ENCODE data around the gene ZNF654. TPM values are rescaled to one million over a fixed set of nuclear protein-coding genes. Genes with fewer than 3 reads are reported as not detected.

ZNF654 gene
- total RNA-seq, 1 experiment from 2014 or later: 20.0 TPM

DNA sequence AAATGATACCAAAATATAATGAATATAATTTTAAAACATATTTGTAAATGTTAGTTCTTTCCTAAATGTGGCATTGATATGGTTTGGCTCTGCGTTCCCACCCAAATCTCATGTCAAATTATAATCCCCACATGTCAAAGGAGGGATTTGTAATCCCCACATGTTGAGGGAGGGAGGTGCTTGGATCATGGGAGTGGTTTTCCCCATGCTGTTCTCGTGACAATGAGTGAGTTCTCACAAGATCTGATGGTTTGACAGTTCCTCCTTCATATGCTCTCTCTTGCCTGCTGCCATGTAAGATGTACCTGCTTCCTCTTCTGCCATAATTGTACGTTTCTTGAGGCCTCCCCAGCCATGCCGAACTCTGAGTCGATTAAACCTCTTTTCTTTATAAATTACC lies 12.3 kb upstream of the ZNF654 start:
- DNase-seq (ENCODE audit: low read depth, low spot score): peak; percentile 34
- in situ Hi-C loops (cut with HindIII; ENCODE audit: low pct_unique_long_range_greater_than_20kb, low sequenced_read_pairs): no loop called here

DNA sequence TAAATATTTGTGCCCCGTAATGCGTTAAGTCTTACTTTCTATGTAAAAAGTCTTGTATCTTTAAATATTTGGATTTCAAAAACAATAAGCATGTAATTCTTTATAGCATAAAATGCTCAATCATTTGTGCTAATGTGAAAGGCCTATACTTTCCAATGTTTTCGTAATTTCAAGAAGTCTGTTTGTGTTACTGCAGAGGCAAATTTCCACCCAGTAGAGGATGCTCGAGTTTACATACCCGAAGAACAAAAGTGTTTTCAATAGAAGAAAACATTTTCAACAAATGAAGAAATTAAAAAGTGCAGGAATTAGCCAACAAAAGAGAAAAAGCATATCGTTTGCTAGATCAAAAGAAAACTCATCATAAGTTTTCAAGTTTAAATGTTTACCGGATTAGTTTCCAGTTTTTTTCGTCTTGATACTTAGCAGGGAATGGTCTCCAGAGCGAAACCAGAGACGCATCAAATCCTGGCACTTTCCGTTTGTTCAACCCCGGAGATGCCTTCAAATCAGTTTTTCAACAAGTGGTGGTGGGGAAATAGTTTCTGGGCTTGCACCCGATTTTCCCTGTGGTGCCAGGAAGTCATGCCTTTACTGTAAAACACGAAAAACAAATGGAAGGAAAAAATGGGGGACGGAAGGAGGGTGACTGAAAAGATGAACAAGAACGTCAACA lies 1.3 kb upstream of the ZNF654 start:
- in situ Hi-C loops (cut with HindIII; ENCODE audit: low pct_unique_long_range_greater_than_20kb, low sequenced_read_pairs): no loop called here
- DNase-seq (ENCODE audit: low read depth, low spot score): peak; percentile 34

DNA sequence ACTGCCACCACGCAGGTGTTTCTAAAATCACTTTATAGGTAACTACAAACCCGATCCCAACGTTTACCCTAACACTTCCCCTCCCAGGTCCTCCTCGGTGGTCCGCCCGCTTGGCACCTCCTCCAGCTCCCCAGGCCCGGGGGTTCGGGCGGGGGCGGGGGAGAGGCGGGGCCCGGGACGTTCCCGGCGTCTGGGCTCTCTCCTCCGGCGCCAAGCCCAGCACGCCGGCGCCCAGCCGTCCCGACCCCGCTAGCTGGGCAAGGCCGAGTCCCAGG lies 812 bp upstream of the ZNF654 start:
- no peak for DNase-seq (ENCODE audit: low read depth, low spot score)
- in situ Hi-C loops (cut with HindIII; ENCODE audit: low pct_unique_long_range_greater_than_20kb, low sequenced_read_pairs): no loop called here

DNA sequence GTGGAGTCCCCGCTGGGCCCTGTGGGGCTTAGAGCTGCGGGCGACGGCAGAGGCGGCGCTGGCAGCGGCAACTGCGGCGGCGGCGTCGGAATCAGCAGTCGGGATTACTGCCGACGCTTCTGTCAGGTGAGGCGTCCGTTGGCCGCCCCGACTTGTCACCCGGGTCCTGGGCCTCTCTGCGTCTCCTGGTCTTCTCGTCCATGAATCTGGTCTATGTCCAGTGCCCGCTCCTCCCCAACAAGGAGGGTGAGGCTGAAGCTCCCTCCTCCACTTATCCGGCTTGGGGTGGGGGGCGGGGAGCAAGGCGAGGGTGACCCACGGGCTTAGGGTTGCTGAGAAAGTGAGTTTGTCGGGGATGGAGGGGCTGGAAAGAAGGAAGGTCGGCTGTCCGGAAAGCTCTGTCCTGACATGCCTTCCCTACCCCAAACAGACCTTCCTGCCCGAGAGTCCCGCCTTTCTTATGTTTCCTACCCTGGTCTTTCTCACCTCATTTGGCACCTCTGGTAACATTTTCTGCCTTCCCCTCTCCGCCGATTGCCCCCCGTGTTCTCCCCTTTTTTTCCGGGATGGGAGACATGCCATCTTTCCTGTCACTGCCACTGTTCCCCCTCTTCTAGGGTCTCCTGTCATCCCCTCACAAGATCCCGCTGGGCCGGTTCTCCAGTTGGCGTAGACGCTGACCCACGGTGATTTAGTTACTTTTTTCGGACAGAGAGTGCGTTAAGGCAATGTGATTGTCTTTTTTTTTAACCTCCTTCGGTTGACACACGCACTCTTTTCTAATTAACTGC lies 520 bp downstream of the ZNF654 start:
- no peak for DNase-seq (ENCODE audit: low read depth, low spot score)
- in situ Hi-C loops (cut with HindIII; ENCODE audit: low pct_unique_long_range_greater_than_20kb, low sequenced_read_pairs): no loop called here

- in situ Hi-C loops (cut with HindIII; ENCODE audit: low pct_unique_long_range_greater_than_20kb, low sequenced_read_pairs): no loop called here
- DNase-seq (ENCODE audit: low read depth, low spot score): no peak
These were observed 2.7 kb downstream of the ZNF654 start for GRCh38 chr3:88061746-88062145.

DNA sequence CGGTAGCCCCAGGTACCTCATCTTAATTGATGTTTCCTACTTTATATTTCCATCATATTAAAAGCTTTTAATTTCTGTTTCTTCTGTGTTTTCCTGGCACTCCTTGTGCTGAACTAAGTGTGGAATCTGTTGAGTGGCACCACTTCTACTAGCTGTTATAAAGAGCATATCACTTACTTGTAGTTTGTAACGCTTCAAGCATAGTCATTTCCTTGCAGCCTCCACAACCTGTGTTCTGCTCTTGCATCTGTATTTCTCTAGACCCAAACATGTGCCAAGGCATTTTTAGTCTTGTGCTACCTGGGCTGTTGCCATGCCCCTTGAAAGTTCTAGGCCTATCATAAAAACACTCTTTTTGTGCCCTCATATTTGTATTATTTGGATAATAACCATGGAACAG lies 16.0 kb downstream of the ZNF654 start:
- in situ Hi-C loops (cut with HindIII; ENCODE audit: low pct_unique_long_range_greater_than_20kb, low sequenced_read_pairs): no loop called here
- no peak for DNase-seq (ENCODE audit: low read depth, low spot score)

DNA sequence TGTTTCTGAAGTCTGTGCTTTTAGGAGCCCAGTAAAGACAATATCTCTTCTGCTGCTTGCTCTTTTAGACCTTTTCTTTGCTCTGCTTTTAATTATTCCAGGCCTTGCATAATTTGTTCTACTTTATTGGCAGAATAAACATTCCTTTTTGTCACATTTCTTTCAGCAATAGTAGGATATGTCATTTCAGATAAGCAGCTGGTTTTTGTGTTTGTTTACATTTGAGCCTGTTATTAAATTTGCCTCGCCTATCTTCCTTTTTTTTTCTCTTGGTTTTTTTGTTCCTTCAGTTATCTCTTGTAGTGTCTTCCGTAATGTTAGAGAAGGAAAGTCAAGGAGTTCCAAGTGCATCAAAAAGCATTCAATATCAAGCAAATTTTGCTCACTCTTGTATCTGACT lies 16.4 kb downstream of the ZNF654 start:
- in situ Hi-C loops (cut with HindIII; ENCODE audit: low pct_unique_long_range_greater_than_20kb, low sequenced_read_pairs): no loop called here
- DNase-seq (ENCODE audit: low read depth, low spot score): no peak

DNA sequence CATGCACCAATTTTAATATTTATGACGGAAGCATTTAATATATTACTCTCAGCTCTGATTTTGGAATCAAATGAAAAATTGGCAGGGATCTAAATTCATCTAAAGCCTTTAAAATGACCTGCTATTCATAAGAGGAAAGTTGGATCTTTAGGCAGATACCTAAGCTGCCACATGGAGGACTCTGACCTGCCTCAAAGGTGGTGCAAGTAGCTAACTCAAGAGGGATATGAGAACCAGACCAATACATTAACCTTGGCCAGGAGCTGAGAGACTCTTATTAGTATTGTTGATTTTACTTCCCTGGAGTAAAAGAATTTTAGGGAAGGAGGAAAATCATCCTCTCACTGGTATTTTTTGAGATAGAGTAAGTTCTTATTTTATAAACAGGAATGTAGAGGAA lies 17.7 kb downstream of the ZNF654 start:
- in situ Hi-C loops (cut with HindIII; ENCODE audit: low pct_unique_long_range_greater_than_20kb, low sequenced_read_pairs): no loop called here
- DNase-seq (ENCODE audit: low read depth, low spot score): no peak

- in situ Hi-C loops (cut with HindIII; ENCODE audit: low pct_unique_long_range_greater_than_20kb, low sequenced_read_pairs): no loop called here
These were observed 19.9 kb downstream of the ZNF654 start for GRCh38 chr3:88078932-88079331.

GRCh38 chr3:88082854-88083253 lies 23.8 kb downstream of the ZNF654 start:
- in situ Hi-C loops (cut with HindIII; ENCODE audit: low pct_unique_long_range_greater_than_20kb, low sequenced_read_pairs): no loop called here
- no peak for DNase-seq (ENCODE audit: low read depth, low spot score)

More at GRCh38 chr3:88078932-88079331, 19.9 kb downstream of the ZNF654 start:
- no peak for DNase-seq (ENCODE audit: low read depth, low spot score)

DNA sequence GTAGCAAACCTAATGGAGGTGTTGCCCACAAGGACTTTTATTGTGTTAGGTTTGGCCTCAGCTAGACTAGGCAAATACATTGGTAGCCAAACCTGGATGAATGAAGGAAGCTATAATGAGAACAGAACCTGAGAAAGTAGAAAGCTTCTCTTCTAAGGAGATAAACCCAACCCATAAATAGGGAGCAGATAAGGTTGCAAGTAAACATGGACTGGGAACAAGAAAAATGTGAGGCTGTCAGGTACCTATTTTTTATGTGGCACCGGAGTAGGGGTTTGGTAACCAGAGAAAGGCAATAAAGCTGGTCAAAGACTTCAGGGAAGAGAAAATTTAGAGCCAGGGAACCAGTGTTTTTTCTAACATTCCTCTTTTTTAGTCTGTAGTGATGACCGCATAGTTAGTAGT lies 25.0 kb downstream of the ZNF654 start:
- no peak for DNase-seq (ENCODE audit: low read depth, low spot score)
- in situ Hi-C loops (cut with HindIII; ENCODE audit: low pct_unique_long_range_greater_than_20kb, low sequenced_read_pairs): no loop called here

- in situ Hi-C loops (cut with HindIII; ENCODE audit: low pct_unique_long_range_greater_than_20kb, low sequenced_read_pairs): no loop called here
- no peak for DNase-seq (ENCODE audit: low read depth, low spot score)
These were observed 31.6 kb downstream of the ZNF654 start for GRCh38 chr3:88090681-88091080.

DNA sequence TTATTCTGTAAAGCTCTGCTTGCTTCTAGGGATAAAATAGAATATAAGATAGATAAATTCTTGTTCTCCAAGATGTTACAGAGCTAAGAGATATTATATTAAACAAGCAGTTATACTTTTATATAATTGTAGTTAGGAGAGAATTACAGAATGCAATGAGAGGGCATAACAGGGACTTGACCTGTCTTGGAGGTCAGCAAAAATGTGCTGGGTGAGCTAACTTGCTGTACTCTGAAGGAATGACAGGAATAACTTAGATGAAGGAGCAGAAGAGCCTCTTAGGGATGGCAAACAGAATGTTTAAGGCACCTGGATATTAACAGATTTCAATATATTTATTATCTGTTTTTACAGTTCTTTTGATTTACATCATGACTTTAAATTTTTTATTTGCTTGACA lies 33.2 kb downstream of the ZNF654 start:
- in situ Hi-C loops (cut with HindIII; ENCODE audit: low pct_unique_long_range_greater_than_20kb, low sequenced_read_pairs): no loop called here
- DNase-seq (ENCODE audit: low read depth, low spot score): no peak

GRCh38 chr3:88093266-88093665 lies 34.2 kb downstream of the ZNF654 start:
- DNase-seq (ENCODE audit: low read depth, low spot score): no peak
- in situ Hi-C loops (cut with HindIII; ENCODE audit: low pct_unique_long_range_greater_than_20kb, low sequenced_read_pairs): no loop called here

DNA sequence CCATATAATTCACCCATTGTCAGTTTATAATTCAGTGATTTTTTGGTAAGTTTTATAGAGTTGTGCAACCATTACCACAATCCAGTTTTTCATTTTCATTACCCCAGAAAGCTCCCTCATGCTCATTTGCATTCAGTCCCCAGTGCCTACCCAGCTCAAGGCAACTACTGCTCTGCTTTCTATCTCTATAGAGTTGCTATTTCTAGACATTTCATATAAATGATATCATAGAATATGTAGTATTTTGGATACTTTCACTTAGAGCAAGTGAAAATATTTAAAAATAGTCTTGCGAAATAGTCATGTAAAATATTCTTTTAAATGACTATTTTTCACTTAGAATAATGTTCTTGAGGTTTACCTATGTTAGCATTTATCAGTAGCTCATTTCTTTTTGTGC lies 42.1 kb downstream of the ZNF654 start:
- DNase-seq (ENCODE audit: low read depth, low spot score): no peak
- in situ Hi-C loops (cut with HindIII; ENCODE audit: low pct_unique_long_range_greater_than_20kb, low sequenced_read_pairs): no loop called here

DNA sequence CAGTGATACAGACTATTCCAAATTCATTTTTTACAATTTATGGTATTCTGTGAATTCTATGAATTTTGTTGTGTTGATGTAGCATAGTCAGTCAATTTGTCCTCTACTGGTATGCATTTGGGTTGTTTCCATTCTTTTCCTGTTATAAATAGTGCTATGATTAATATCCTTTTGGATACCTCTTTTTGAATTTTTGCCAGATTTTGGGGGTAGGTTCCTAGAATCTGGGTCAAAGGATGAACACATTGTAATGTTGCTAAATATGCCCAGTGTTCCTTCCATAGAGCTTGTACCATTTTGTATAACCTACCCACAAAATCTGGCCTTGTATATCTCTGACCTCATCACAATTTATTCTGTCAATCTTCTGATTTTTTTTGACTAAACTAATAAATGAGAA lies 46.3 kb downstream of the ZNF654 start:
- in situ Hi-C loops (cut with HindIII; ENCODE audit: low pct_unique_long_range_greater_than_20kb, low sequenced_read_pairs): no loop called here
- DNase-seq (ENCODE audit: low read depth, low spot score): no peak

- in situ Hi-C loops (cut with HindIII; ENCODE audit: low pct_unique_long_range_greater_than_20kb, low sequenced_read_pairs): no loop called here
- DNase-seq (ENCODE audit: low read depth, low spot score): no peak
These were observed 53.2 kb downstream of the ZNF654 start for GRCh38 chr3:88112289-88112688.

GRCh38 chr3:88113311-88114162 lies 54.5 kb downstream of the ZNF654 start:
- peak; percentile 86 for DNase-seq (ENCODE audit: low read depth, low spot score)
- in situ Hi-C loops (cut with HindIII; ENCODE audit: low pct_unique_long_range_greater_than_20kb, low sequenced_read_pairs): no loop called here
